ENCODE results near the gene PMS2.

The PMS2 gene

GRCh38 chr7:6032167-6032566 is 23.3 kb upstream of the PMS2 start:
- Histone ChIP-seq H4K91ac (ENCODE audit: low read depth, low read length) (no peak overlapping the region), H3K4me1 (ENCODE audit: control insufficient read depth in 1 of 2, insufficient read depth in 2 of 2, low read length in 2 of 2) (no peaks in the 10 kb centered on the region), H3K36me3 (ENCODE audit: control insufficient read depth in 1 of 2, insufficient read depth in 2 of 2, low read length in 2 of 2) (peaks cover 44 to 61% of the 10 kb centered on the region in 2 experiments), H2BK5ac (ENCODE audit: low read depth, low read length, poor library complexity) (no peak overlapping the region), H3K27ac (ENCODE audit: low read depth, low read length) (no peak overlapping the region), H4K12ac (ENCODE audit: low read depth, low read length) (no peak overlapping the region), H2AFZ (ENCODE audit: insufficient read depth, low read length, poor library complexity) (no peak overlapping the region), H3K4ac (ENCODE audit: low read depth, low read length) (no peak overlapping the region), H3K79me1 (ENCODE audit: low read length) (no peaks in the 10 kb centered on the region), H2AK5ac (ENCODE audit: low read length) (no peak overlapping the region), H3K23ac (ENCODE audit: low read length) (no peak overlapping the region), H2BK120ac (ENCODE audit: insufficient read depth, low read length, poor library complexity) (no peak overlapping the region), H3K9ac (ENCODE audit: low read length) (no peak overlapping the region), H3K4me3 (ENCODE audit: low read depth, low read length) (no peak overlapping the region), H4K8ac (ENCODE audit: low read depth, low read length) (no peak overlapping the region), H3K14ac (ENCODE audit: low read length) (no peak overlapping the region), H3K27me3 (ENCODE audit: insufficient read depth, low read length) (no peaks in the 10 kb centered on the region), H3K9me3 (ENCODE audit: insufficient read depth, low read depth, low read length) (peaks cover 4% of the 10 kb centered on the region), H2BK12ac (ENCODE audit: low read length) (no peak overlapping the region), H3K79me2 (ENCODE audit: control insufficient read depth, insufficient read depth, low read length, poor library complexity) (no peaks in the 10 kb centered on the region), H3K18ac (ENCODE audit: low read length) (no peak overlapping the region), H3K4me2 (ENCODE audit: low read length) (no peak overlapping the region)
- no peak for DNase-seq
- WGBS (ENCODE audit: extremely low coverage, insufficient coverage, insufficient read length), result no CpG with 5 or more reads among the region's 5 CpGs

- Histone ChIP-seq H3K79me2 (ENCODE audit: control insufficient read depth, insufficient read depth, low read length, poor library complexity) (no peaks in the 10 kb centered on the region), H3K27ac (ENCODE audit: low read depth, low read length) (no peak overlapping the region), H3K23ac (ENCODE audit: low read length) (no peak overlapping the region)
These were observed 22.7 kb upstream of the PMS2 start for GRCh38 chr7:6031567-6031966.

GRCh38 chr7:6030988-6031387 is 22.1 kb upstream of the PMS2 start, which contains the start of gene ANKRD61:
ANKRD61 (plus strand) TSS chr7:6031376; CDS start chr7:6031376, 0 bp downstream.
- no peaks in the 10 kb centered on the region for H3K79me2 ChIP-seq (ENCODE audit: control insufficient read depth, insufficient read depth, low read length, poor library complexity)
- no peak within 1 kb of the TSS for H3K4me3 ChIP-seq (ENCODE audit: low read depth, low read length)
- H4K91ac ChIP-seq (ENCODE audit: low read depth, low read length), result no peak within 1 kb of the TSS
- H2AFZ ChIP-seq (ENCODE audit: insufficient read depth, low read length, poor library complexity), result no peak within 1 kb of the TSS
- no peak within 1 kb of the TSS for H3K14ac ChIP-seq (ENCODE audit: low read length)
- H3K4me2 ChIP-seq (ENCODE audit: low read length), result no peak within 1 kb of the TSS
- H3K4ac ChIP-seq (ENCODE audit: low read depth, low read length), result no peak within 1 kb of the TSS
- no peak within 1 kb of the TSS for H2BK12ac ChIP-seq (ENCODE audit: low read length)
- no peak for DNase-seq
- no peak within 1 kb of the TSS for H2BK5ac ChIP-seq (ENCODE audit: low read depth, low read length, poor library complexity)
- H3K18ac ChIP-seq (ENCODE audit: low read length), result no peak within 1 kb of the TSS
- H2BK120ac ChIP-seq (ENCODE audit: insufficient read depth, low read length, poor library complexity), result no peak within 1 kb of the TSS
- no peaks in the 10 kb centered on the region for H3K27me3 ChIP-seq (ENCODE audit: insufficient read depth, low read length)
- WGBS (ENCODE audit: extremely low coverage, insufficient coverage, insufficient read length), result no CpG with 5 or more reads among the region's 2 CpGs
- H3K23ac ChIP-seq (ENCODE audit: low read length), result no peak within 1 kb of the TSS
- H3K27ac ChIP-seq (ENCODE audit: low read depth, low read length), result no peak within 1 kb of the TSS
- H2AK5ac ChIP-seq (ENCODE audit: low read length), result no peak within 1 kb of the TSS
- H4K12ac ChIP-seq (ENCODE audit: low read depth, low read length), result no peak within 1 kb of the TSS
- H3K9ac ChIP-seq (ENCODE audit: low read length), result no peak within 1 kb of the TSS
- H4K8ac ChIP-seq (ENCODE audit: low read depth, low read length), result no peak within 1 kb of the TSS
- peaks cover 53 to 66% of the 10 kb centered on the region in 2 experiments for H3K36me3 ChIP-seq (ENCODE audit: control insufficient read depth in 1 of 2, insufficient read depth in 2 of 2, low read length in 2 of 2)
- peaks cover 4% of the 10 kb centered on the region for H3K9me3 ChIP-seq (ENCODE audit: insufficient read depth, low read depth, low read length)
- no peaks in the 10 kb centered on the region for H3K79me1 ChIP-seq (ENCODE audit: low read length)
- H3K4me1 ChIP-seq (ENCODE audit: control insufficient read depth in 1 of 2, insufficient read depth in 2 of 2, low read length in 2 of 2), result peaks cover 0 to 3% of the 10 kb centered on the region in 2 experiments

More at GRCh38 chr7:6031567-6031966, 22.7 kb upstream of the PMS2 start:
- Histone ChIP-seq H3K4me3 (ENCODE audit: low read depth, low read length) (no peak overlapping the region), H2AK5ac (ENCODE audit: low read length) (no peak overlapping the region), H3K4me1 (ENCODE audit: control insufficient read depth in 1 of 2, insufficient read depth in 2 of 2, low read length in 2 of 2) (no peaks in the 10 kb centered on the region), H4K91ac (ENCODE audit: low read depth, low read length) (no peak overlapping the region), H3K36me3 (ENCODE audit: control insufficient read depth in 1 of 2, insufficient read depth in 2 of 2, low read length in 2 of 2) (peaks cover 47 to 64% of the 10 kb centered on the region in 2 experiments), H4K8ac (ENCODE audit: low read depth, low read length) (no peak overlapping the region), H3K4ac (ENCODE audit: low read depth, low read length) (no peak overlapping the region), H3K79me1 (ENCODE audit: low read length) (no peaks in the 10 kb centered on the region), H3K4me2 (ENCODE audit: low read length) (no peak overlapping the region), H3K9me3 (ENCODE audit: insufficient read depth, low read depth, low read length) (peaks cover 4% of the 10 kb centered on the region), H2AFZ (ENCODE audit: insufficient read depth, low read length, poor library complexity) (no peak overlapping the region), H3K18ac (ENCODE audit: low read length) (no peak overlapping the region), H3K27me3 (ENCODE audit: insufficient read depth, low read length) (no peaks in the 10 kb centered on the region), H3K14ac (ENCODE audit: low read length) (no peak overlapping the region), H2BK120ac (ENCODE audit: insufficient read depth, low read length, poor library complexity) (no peak overlapping the region), H4K12ac (ENCODE audit: low read depth, low read length) (no peak overlapping the region), H2BK12ac (ENCODE audit: low read length) (no peak overlapping the region), H3K9ac (ENCODE audit: low read length) (no peak overlapping the region), H2BK5ac (ENCODE audit: low read depth, low read length, poor library complexity) (no peak overlapping the region)
- DNase-seq, result no peak
- no CpG with 5 or more reads among the region's 3 CpGs for WGBS (ENCODE audit: extremely low coverage, insufficient coverage, insufficient read length)

GRCh38 chr7:6028563-6028962 is 19.7 kb upstream of the PMS2 start:
- WGBS (ENCODE audit: extremely low coverage, insufficient coverage, insufficient read length), result no CpG with 5 or more reads among the region's 5 CpGs
- no peak overlapping the region for H3K4ac ChIP-seq (ENCODE audit: low read depth, low read length)

More at GRCh38 chr7:6028563-6028962, 19.7 kb upstream of the PMS2 start:
- no peaks in the 10 kb centered on the region for H3K27me3 ChIP-seq (ENCODE audit: insufficient read depth, low read length)
- no peaks in the 10 kb centered on the region for H3K79me2 ChIP-seq (ENCODE audit: control insufficient read depth, insufficient read depth, low read length, poor library complexity)
- no peak overlapping the region for H3K14ac ChIP-seq (ENCODE audit: low read length)
- no peak overlapping the region for H3K4me2 ChIP-seq (ENCODE audit: low read length)
- H3K18ac ChIP-seq (ENCODE audit: low read length), result no peak overlapping the region
- no peak overlapping the region for H2BK12ac ChIP-seq (ENCODE audit: low read length)
- no peak overlapping the region for H3K27ac ChIP-seq (ENCODE audit: low read depth, low read length)
- DNase-seq, result no peak
- no peak overlapping the region for H2BK120ac ChIP-seq (ENCODE audit: insufficient read depth, low read length, poor library complexity)
- no peak overlapping the region for H2AFZ ChIP-seq (ENCODE audit: insufficient read depth, low read length, poor library complexity)
- no peak overlapping the region for H3K23ac ChIP-seq (ENCODE audit: low read length)
- H3K36me3 ChIP-seq (ENCODE audit: control insufficient read depth in 1 of 2, insufficient read depth in 2 of 2, low read length in 2 of 2), result peaks cover 49 to 65% of the 10 kb centered on the region in 2 experiments
- no peak overlapping the region for H4K91ac ChIP-seq (ENCODE audit: low read depth, low read length)
- no peaks in the 10 kb centered on the region for H3K79me1 ChIP-seq (ENCODE audit: low read length)
- H3K9me3 ChIP-seq (ENCODE audit: insufficient read depth, low read depth, low read length), result no peaks in the 10 kb centered on the region
- no peak overlapping the region for H2BK5ac ChIP-seq (ENCODE audit: low read depth, low read length, poor library complexity)
- H4K12ac ChIP-seq (ENCODE audit: low read depth, low read length), result no peak overlapping the region
- H4K8ac ChIP-seq (ENCODE audit: low read depth, low read length), result no peak overlapping the region
- H3K4me3 ChIP-seq (ENCODE audit: low read depth, low read length), result no peak overlapping the region
- peaks cover 0 to 3% of the 10 kb centered on the region in 2 experiments for H3K4me1 ChIP-seq (ENCODE audit: control insufficient read depth in 1 of 2, insufficient read depth in 2 of 2, low read length in 2 of 2)
- H3K9ac ChIP-seq (ENCODE audit: low read length), result no peak overlapping the region
- no peak overlapping the region for H2AK5ac ChIP-seq (ENCODE audit: low read length)
